LNCaP clone FGC (cell line): ENCODE results near the gene TBL1XR1.

Experiments used
- DNase-seq: peaks from one replicate; pipeline ENCODE4 v3.0.0-alpha.2; 2011; ENCODE audit warnings: low read depth
- H3K4me3 ChIP-seq: 2 replicates; pipeline ENCODE4 v1.5.1; 2011; ENCODE audit warnings: mild to moderate bottlenecking, low read depth, low read length, control low read depth
- CTCF ChIP-seq: IDR thresholded peaks from 2 replicates; pipeline ENCODE4 v1.5.1; 2012; ENCODE audit warnings: mild to moderate bottlenecking; ENCODE audit not compliant: control insufficient read depth, insufficient read depth; ENCODE audit errors: extremely low read depth

TBL1XR1 gene

DNA sequence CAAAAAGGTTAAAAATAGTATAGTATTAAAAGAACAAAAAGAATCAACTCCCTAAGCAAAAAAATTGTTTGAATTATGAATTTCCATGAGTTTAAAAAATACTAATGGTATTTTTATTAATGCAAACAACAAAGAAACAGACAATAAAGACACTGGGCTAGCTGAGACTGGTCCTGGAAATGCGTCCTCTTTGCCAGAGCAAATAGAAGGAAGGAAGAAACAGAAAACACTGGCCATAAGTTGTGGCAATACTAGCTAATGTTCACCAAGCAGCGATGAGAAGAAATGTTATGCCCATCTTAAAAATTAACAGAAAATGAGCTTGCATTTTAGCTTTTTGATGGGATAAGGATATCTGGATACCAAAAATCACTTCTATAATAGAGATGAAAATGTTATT, 88.6 kb downstream of the TBL1XR1 start:
- DNase-seq, result peak; percentile 41

DNA sequence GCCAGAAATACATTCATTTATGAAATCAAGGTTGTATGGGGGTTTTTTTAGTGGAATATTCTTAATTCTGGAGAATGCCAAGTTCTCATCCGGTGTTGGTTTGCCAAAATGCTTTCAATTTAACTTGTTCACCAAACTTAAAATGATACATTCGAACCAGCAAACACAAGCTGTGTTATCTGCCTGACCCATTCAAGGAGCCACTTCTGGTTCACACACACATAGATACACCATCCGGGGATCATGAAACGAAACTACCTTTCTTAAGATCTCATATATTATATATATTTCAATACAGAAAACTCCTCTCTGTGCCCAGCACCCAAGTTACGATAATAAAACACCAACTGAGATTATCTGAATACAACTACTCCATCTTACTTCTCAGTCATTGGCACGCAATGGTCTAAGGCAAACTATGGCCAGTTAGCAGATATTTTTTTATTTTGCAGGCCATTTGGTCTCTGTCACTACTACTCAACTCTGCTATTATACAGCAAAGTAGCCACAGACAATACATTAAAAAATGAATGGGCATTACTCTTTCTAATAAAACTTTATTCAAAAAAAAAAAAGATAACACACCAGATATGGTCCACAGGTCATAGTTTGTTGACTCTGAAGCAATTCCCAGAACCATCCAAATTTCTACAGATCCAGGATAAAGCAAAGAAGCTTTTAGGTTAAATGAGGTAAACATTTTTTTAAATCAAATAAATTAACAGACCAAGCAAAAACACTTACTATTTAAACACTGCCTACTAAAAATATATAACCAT, 89.6 kb downstream of the TBL1XR1 start:
- DNase-seq, result no peak
- no peak overlapping the region for H3K4me3 ChIP-seq
- no peak for TF ChIP-seq CTCF

More for the DNA sequence above, 88.6 kb downstream of the TBL1XR1 start:
- no peak overlapping the region for H3K4me3 ChIP-seq
- TF ChIP-seq CTCF, result no peak

DNA sequence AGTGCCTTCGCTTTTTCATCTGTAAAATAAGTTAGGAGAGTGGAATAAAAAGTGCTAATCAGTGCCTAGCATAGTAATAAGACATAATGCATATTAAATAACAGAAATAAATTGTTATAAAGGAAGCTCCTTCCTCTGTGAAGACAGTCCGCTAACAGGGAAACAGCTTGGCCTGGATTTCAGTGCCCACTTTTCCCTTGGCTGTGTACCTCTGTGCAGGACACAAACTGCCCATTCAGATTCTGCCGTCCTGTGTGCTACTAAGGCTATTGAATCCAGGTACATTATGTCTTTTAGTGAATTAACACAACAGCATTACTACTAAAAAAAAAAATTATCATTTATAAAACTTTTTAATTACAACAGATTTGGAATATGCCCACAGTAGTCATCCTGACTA, 90.7 kb downstream of the TBL1XR1 start:
- no peak overlapping the region for H3K4me3 ChIP-seq
- DNase-seq, result no peak
- no peak for TF ChIP-seq CTCF

DNA sequence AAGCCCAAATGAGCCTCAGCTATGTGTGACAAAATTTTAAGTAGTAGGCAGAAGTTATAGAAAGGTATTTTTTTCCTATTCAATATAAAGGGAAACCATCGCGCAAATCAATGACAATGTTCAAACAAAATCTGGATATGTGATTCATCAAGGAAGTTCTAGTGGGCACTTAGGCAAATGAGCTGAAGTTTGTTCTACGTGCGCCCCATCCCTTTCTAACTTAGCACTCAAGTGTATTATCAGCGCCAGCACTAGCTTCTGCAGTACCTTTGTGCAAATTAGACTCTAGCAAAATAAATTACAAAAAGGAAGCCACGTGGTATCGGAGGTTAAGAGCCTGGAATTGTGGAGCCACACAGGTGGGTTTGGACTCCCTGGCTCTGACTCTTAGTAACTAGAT, 91.1 kb downstream of the TBL1XR1 start:
- no peak for TF ChIP-seq CTCF

DNA sequence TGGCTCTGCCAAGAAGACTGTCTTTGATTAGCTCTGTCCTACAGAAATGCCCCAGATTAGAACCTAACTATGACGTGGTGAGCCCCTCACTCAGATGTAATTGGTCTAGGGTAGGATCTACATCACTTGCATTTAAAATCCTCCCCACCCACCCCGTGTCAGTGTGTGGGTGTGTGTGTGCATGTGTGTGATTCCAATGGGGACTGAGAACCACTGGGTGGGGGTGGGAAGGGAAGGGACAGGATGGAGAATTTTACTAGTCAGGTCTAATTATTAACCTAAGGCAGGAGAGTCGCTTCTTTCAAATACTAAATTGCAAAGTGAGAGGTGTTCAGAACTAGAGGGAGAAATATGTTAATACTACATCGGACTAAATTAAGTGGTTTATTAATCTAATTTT, 91.7 kb downstream of the TBL1XR1 start:
- H3K4me3 ChIP-seq, result no peak overlapping the region
- no peak for DNase-seq
- TF ChIP-seq CTCF, result no peak

More for the DNA sequence above, 91.1 kb downstream of the TBL1XR1 start:
- no peak overlapping the region for H3K4me3 ChIP-seq
- no peak for DNase-seq

DNA sequence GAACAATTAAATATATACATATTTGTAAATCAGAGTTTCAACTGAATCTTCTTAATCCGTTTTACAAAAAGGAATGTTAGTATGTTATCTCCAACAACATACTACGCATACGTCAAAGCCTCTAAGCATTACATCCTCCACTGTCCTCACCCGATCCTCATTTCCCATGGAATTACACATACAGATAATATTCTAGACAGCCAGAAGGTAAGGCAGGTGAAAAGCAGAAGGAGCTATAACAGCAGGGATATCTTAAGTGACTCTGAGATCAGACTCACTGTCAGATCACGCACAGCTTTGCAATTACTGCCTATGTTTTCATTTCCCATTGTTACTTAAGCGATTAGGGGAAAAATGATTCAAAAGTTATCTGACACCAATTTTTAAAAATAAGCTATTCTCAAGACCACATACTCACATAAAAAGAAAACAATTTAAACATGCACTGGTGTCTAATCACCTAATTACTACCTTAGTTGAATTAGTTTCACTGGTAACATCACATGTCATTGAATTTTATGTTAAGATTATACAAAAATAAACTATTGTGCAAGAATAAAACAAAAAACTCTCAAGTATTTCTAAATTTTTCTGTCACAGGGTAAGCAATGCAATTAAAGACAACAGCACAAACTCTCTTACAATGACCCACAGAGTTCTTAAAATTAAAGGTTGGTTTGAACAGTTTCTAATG, 92.8 kb downstream of the TBL1XR1 start:
- DNase-seq, result no peak
- H3K4me3 ChIP-seq, result no peak overlapping the region
- no peak for TF ChIP-seq CTCF
